ENCODE results near the gene TRAF3IP3.

DNA sequence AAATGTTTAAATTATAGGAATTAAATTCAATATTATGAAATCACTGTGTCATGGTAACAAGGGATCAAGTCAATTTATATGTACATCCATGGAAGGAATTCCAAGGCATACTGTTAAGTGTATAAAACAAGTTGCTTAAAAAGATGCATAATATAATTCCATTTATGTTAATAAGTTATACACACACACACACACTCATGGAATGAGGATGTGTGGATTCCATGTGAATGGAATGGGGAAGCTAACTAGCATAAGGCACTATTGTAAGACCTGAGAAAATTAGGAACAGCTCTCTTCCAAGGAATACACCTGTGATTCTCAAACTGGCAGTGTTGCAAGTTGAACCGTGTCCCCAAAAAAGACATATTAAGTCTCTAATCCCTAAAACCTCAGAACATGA lies 17.6 kb upstream of the TRAF3IP3 start:
- TF ChIP-seq, protein P1, sequence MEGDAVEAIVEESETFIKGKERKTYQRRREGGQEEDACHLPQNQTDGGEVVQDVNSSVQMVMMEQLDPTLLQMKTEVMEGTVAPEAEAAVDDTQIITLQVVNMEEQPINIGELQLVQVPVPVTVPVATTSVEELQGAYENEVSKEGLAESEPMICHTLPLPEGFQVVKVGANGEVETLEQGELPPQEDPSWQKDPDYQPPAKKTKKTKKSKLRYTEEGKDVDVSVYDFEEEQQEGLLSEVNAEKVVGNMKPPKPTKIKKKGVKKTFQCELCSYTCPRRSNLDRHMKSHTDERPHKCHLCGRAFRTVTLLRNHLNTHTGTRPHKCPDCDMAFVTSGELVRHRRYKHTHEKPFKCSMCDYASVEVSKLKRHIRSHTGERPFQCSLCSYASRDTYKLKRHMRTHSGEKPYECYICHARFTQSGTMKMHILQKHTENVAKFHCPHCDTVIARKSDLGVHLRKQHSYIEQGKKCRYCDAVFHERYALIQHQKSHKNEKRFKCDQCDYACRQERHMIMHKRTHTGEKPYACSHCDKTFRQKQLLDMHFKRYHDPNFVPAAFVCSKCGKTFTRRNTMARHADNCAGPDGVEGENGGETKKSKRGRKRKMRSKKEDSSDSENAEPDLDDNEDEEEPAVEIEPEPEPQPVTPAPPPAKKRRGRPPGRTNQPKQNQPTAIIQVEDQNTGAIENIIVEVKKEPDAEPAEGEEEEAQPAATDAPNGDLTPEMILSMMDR (conservative IDR thresholded peaks at IDR 0.05 in 1 of 2, IDR thresholded peaks at IDR 0.05 in 1 of 2; ENCODE audit: low read depth in 1 of 2, low read length in 2 of 2) = no peak
- TF ChIP-seq EZH2 (IDR thresholded peaks at IDR 0.05; ENCODE audit: low read length, missing control alignments) = no peak

Data from fibroblast of lung (primary cell).